ENCODE data around the gene TBC1D8B.
A peak's percentile ranks its signal among the peaks of the same experiment; 100 is the strongest.
"Not testable (repeated sequence)": the region's sequence is repeated elsewhere in the genome, so short reads cannot be mapped to it uniquely, and the experiment has no call there.

The TBC1D8B gene

GRCh38 chrX:106802388-106803275 is at the start of gene TBC1D8B:
TSS of gene TBC1D8B (plus strand) at chrX:106802673. CDS start at chrX:106802854, 181 bp downstream.
- DNase-seq = peak; percentile 67 to 90 (median 79)

- DNase-seq = not testable (repeated sequence)
Observed at GRCh38 chrX:106769288-106769687, 33.2 kb upstream of the TBC1D8B start.

GRCh38 chrX:106774981-106775380 is 27.5 kb upstream of the TBC1D8B start:
- DNase-seq = no peak

- no peak for DNase-seq
Observed at GRCh38 chrX:106780264-106780663, 22.2 kb upstream of the TBC1D8B start.

- no peak for DNase-seq
Observed at GRCh38 chrX:106780664-106781377, 21.7 kb upstream of the TBC1D8B start.

GRCh38 chrX:106783716-106784115 is 18.8 kb upstream of the TBC1D8B start:
- no peak for DNase-seq

- peak in 1 of 3 experiments; percentile 37 for DNase-seq
Observed at GRCh38 chrX:106791495-106791894, 11.0 kb upstream of the TBC1D8B start.

- no peak for DNase-seq
Observed at GRCh38 chrX:106802063-106802387, 448 bp upstream of the TBC1D8B start.

GRCh38 chrX:106811131-106811910 is 8.8 kb downstream of the TBC1D8B start:
- no peak for DNase-seq

- DNase-seq = not testable (repeated sequence)
Observed at GRCh38 chrX:106812930-106813329, 10.5 kb downstream of the TBC1D8B start.

GRCh38 chrX:106814093-106814492 is 11.6 kb downstream of the TBC1D8B start:
- not testable (repeated sequence) for DNase-seq

GRCh38 chrX:106862972-106863688 is 60.7 kb downstream of the TBC1D8B start:
- peak; percentile 6 to 20 (median 16) for DNase-seq

- no peak for DNase-seq
Observed at GRCh38 chrX:106863697-106864096, 61.2 kb downstream of the TBC1D8B start.

GRCh38 chrX:106872796-106873195 is 70.3 kb downstream of the TBC1D8B start:
- not testable (repeated sequence) for DNase-seq

- DNase-seq = peak; percentile 12 to 65 (median 40)
Observed at GRCh38 chrX:106874075-106874474, 71.6 kb downstream of the TBC1D8B start.

GRCh38 chrX:106875151-106875550 is 72.7 kb downstream of the TBC1D8B start:
- DNase-seq = no peak

GRCh38 chrX:106889468-106889867 is 87.0 kb downstream of the TBC1D8B start:
- no peak for DNase-seq

GRCh38 chrX:106891762-106892460 is 89.4 kb downstream of the TBC1D8B start:
- DNase-seq = no peak

- DNase-seq = peak; percentile 40 to 78 (median 67)
Observed at GRCh38 chrX:106894392-106894909, 92.0 kb downstream of the TBC1D8B start.

GRCh38 chrX:106894978-106895452 is 92.5 kb downstream of the TBC1D8B start:
- no peak for DNase-seq

GRCh38 chrX:106897259-106897658 is 94.8 kb downstream of the TBC1D8B start:
- DNase-seq = no peak

All from NCI-H1417 (cell line).